Vagina (tissue), 2 donors: ENCODE results near the gene LRRC74A.

ENCODE experiments used
- CTCF ChIP-seq, 3 experiments: fragments of 450-650 bp in 2 of 3; fragments of 200-600 bp in 1 of 3; sonication (generic) in 1 of 3; IDR thresholded peaks; one replicate each; pipeline ENCODE4 v1.5.1; 2017 to 2019; ENCODE audit warnings: antibody characterized with exemption in 3 of 3, mild to moderate bottlenecking in 2 of 3, moderate library complexity in 2 of 3
- POLR2A ChIP-seq, 2 donors: fragments of 450-650 bp; IDR thresholded peaks; one replicate each; pipeline ENCODE4 v1.6.1; 2017; ENCODE audit warnings: antibody characterized with exemption in 2 of 2, mild to moderate bottlenecking in 2 of 2, moderate library complexity in 2 of 2
- POLR2AphosphoS5 ChIP-seq, 2 donors: sonication (generic); formaldehyde crosslinking; IDR thresholded peaks; one replicate each; pipeline ENCODE4 v1.9.0; 2017; ENCODE audit warnings: antibody characterized with exemption in 2 of 2, mild to moderate bottlenecking in 2 of 2, low read depth in 1 of 2; ENCODE audit not compliant: insufficient read depth in 1 of 2

DNA sequence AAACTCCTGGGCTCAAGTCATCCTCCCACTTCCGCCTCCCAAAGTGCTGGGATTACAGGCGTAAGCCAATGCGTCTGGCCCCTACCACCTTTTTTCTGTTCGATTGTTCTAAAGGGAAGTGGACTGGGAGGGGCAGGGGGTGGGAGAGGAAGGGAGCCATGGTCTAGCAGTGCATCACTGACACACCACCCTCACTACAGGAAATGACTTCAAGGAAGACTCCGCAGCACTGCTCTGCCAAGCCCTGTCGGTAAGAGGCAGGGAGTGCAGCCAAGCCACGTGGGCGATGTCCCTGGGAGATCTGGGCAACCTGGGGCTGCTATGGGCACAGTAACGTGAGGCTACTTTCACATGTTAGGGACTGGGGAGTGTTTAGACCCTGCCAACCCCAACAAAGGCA lies 18.0 kb downstream of the LRRC74A start:
- no peak for TF ChIP-seq CTCF (IDR thresholded peaks at IDR 0.05)
- no peak for TF ChIP-seq POLR2A (IDR thresholded peaks at IDR 0.05)
- TF ChIP-seq POLR2AphosphoS5 (IDR thresholded peaks at IDR 0.05; ENCODE audit: insufficient read depth in 1 of 2, low read depth in 1 of 2), result peak; percentile 46 to 68
